HG02870 (cell line): Measurements from ENCODE around the gene ATAD3C.
"Not testable (repeated sequence)": the region's sequence is repeated elsewhere in the genome, so short reads cannot be mapped to it uniquely, and the experiment has no call there.

Experiments
- ATAC-seq: cut with Tn5 transposase; IDR thresholded peaks from one replicate; pipeline ENCODE4 v1.9.1; 2021; ENCODE audit warnings: mild to moderate bottlenecking, moderate library complexity; ENCODE audit not compliant: unreplicated experiment

The ATAD3C gene

GRCh38 chr1:1440262-1441001 lies 9.1 kb upstream of the ATAD3C start:
- ATAC-seq, result no peak

DNA sequence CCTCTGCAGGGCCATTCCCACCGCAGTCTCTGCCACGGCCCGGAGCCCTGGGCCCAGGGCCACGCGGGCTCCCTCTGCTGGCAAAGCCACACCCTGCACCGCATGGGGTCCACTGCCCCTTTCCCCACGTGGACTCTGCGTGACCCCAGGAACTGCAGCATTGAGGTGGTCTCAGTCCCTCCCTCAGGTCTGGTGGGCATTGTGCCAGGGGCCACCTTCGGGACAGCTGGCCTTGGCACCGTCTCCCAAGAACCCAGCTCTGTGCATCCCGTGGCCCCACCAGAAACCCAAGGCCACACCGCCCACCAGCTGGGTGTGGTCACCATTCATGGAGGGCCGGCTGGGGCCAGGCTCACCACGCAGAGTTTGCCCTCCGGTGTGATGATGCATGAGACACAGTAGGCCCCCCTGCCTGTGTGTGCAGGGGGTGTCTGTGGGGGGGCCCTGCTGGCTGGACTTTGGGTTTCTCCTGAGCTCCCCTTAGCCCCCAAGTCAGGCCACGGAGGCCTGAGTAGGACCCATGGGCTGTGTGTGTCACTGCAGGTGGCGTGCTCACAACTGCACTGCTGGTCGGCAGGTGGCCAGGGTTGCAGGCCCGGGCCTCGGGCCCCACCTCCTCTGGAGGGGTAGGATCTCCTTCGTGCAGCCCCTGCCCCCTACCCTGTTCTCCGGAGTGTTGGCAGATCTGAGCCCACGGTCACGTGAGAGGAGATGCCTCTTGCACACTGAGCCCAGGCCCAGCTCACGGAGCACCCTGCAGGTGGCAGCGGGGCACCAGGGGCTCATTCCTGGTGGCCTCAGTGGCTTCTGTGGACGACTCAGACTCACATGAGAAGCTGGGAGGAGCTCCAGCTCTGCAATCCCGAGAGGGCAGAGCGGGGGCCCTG lies 8.2 kb upstream of the ATAD3C start:
- no peak for ATAC-seq

DNA sequence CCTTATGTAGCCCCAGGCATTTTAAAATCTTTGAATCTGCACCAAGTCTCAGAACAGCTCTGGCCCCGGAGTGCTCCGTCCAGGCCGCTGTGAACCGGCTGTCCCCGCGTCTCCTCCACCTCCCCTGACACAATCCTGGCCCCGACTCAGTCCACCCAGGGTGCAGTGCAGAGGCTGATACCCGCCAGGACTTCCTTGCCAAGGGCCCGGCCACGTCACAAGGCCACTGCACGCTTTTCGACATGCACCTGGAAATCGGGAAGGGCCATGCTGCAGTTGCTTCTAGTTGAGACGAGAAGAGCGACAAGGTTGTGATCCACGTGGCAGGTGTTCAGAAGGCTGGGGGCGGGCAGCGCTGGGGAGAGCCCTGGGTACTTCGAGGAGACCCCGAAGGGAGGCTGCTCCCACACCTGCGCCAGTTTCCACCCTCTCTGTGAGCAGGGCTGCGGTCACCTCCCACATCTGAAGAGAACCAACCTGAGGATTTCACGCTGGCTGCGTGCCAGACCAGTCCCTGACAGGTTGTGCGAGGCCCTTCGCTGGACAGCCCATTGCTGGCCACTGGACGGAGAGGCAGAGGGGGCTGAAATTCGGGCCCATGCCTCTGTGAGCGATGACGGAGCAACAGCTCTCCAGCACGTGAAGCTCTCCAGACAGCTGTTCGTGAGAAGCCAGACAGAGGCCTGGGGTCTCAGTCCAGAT lies 7.3 kb upstream of the ATAD3C start:
- ATAC-seq, result no peak

DNA sequence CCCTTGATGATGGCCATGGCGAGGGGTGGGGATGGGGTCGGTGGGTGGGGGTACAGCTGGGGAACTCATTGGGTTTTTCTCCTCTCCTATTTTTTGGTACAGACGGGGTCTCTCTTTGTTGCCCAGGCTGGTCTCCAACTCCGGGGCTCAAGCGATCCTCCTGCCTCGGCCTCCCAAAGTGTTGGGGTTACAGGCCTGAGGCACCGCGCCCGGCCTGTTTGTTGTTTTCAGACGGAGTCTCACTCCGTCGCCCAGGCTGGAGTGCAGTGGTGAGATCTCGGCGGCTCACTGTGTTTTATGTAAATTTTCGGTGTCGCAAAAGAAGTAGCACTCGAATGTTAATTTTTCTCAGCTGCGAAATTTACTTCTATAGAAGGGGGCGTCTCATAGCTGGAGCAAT lies 2.9 kb upstream of the ATAD3C start:
- not testable (repeated sequence) for ATAC-seq

- ATAC-seq, result not testable (repeated sequence)
Observed at GRCh38 chr1:1450616-1451015, 1.1 kb downstream of the ATAD3C start.

DNA sequence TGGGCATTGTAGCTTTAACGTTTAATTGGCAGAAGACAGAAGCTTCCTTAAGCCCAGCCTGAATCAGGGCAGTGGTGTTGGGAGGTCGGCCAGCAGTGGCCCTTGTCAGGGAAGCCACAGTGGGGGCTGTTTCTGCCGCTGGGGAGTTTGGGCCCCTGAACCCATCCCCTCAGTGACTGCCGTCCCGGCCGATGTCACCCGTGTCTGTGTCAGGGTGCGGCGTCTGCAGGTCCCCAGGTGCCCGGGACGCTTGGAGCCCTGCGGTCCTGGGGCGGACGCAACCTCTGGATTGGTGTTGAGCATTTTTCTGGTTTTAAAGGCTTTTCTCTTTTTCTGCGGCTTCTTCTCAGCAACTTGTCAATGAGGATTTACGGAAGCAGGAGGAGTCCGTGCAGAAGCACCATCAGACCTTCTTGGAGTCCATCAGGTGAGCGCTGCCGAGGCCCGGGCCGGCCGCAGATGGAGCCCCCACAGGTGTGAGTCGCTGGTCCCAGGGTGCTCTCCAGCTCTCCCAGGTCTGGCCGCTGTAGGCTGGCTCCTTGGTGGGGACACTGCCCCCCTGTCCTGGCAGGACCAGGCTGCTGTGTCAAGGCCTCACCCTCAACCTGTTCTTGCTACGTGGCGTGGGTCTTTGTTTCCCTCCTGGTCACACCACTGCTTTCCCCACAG lies 2.3 kb downstream of the ATAD3C start:
- ATAC-seq, result no peak

DNA sequence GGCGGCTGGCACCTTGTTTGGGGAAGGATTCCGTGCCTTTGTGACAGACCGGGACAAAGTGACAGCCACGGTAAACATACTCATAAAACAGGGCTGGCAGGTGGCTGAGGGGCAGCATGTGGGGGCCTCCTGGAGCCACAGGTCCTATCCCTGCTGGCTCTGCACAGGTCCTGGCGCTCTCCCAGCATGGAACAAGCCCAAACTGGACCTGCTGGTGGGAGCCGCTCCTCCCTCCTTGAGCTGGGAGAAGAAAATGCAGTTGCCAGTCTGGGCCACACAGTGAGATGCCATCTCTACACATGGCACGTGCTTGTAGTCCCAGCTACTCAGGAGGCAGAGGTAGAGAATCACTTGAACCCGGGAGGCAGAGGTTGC lies 2.9 kb downstream of the ATAD3C start:
- ATAC-seq, result not testable (repeated sequence)

DNA sequence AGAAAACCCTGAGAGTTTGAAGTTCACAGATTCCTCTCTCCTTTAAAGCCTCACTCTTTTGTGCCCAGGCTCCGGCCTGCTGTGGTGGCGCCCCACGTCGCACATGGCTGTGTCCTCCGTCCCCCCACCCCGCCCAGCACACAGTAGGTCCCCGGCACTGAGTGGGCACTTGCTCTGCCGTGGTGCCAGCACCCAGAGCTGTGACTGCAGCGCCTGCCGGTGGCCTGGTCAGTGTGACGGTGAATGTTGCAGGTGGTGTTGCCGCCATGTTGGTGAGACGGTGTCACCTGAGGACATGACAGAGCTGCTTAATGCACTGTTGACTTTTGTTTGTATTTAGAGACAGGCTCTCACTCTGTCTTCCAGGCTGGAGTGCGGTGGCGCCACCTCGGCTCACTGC lies 3.4 kb downstream of the ATAD3C start:
- ATAC-seq, result no peak

DNA sequence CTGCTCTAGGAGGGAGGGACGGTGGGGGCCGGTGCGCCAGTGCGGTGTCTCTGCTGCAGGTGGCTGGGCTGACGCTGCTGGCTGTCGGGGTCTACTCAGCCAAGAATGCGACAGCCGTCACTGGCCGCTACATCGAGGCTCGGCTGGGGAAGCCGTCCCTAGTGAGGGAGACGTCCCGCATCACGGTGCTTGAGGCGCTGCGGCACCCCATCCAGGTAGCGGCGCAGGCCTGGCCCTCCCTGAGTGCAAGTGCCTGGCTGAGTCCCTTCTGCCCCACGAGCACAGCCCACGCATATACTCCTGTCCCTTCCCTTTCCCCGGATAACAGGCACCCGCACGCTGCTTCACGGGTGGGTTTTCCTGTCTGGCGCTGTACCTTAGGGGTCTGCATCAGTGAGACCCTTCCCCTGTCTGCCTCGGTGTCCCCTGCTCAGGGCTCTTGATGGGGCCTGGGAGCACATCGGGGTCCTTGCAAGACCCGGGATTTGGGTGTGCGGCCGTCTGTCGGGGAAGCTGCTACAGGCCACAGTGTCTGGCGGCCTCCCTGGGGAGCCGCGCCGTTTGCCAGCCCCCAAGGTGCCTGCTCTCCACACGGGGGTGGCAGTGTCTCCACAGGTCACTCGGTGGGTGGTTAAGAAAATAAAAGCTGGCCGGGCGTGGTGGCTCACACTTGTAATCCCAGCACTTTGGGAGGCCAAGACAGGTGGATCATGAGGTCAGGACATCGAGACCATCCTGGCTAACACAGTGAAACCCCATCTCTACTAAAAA lies 5.0 kb downstream of the ATAD3C start:
- not testable (repeated sequence) for ATAC-seq

GRCh38 chr1:1455366-1455884 lies 5.9 kb downstream of the ATAD3C start:
- no peak for ATAC-seq

GRCh38 chr1:1455934-1456333 lies 6.4 kb downstream of the ATAD3C start:
- not testable (repeated sequence) for ATAC-seq

GRCh38 chr1:1456683-1457255 lies 7.3 kb downstream of the ATAD3C start:
- ATAC-seq, result not testable (repeated sequence)

GRCh38 chr1:1459156-1459555 lies 9.7 kb downstream of the ATAD3C start:
- ATAC-seq, result not testable (repeated sequence)

GRCh38 chr1:1459711-1460110 lies 10.2 kb downstream of the ATAD3C start:
- ATAC-seq, result not testable (repeated sequence)

GRCh38 chr1:1460540-1461130 lies 11.1 kb downstream of the ATAD3C start:
- no peak for ATAC-seq

- ATAC-seq, result no peak
Observed at GRCh38 chr1:1461721-1462317, 12.3 kb downstream of the ATAD3C start.

DNA sequence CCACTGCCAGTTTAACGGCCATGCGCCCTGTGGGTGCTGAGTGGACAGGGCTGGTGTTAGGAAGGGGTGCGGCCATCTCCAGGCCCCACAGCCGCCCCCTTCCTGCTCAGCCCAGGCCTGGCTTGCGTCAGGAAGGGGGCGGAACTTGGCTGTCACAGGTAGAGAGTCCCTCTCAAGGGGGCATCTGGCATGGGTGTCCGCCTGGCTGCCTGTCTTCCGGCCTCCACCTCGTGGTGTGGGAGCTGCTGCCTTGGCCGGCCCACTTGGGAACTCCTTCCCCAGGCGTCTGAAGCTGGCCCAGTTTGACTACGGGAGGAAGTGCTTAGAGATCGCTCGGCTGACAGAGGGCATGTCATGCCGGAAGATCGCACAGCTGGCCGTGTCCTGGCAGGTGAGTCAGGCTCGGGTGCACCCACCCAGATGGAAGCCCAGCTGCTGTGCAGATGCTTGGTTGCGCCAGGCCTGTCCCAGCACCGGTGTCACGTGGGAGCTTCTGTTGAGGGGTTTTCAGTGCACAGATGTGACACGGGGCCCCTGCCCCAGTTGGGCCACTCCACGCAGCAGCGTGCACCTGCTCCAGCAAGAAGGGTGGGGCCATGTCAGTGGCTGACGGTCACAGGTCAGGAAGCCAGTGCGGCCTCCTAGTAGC lies 13.0 kb downstream of the ATAD3C start:
- no peak for ATAC-seq

GRCh38 chr1:1463312-1463711 lies 13.8 kb downstream of the ATAD3C start:
- ATAC-seq, result no peak
